GM21786 (cell line): ENCODE results near the gene CACNA2D3.

Experiments
- ATAC-seq: cut with Tn5 transposase; IDR thresholded peaks from one replicate; pipeline ENCODE4 v1.9.1; 2021; ENCODE audit not compliant: unreplicated experiment

Gene CACNA2D3

DNA sequence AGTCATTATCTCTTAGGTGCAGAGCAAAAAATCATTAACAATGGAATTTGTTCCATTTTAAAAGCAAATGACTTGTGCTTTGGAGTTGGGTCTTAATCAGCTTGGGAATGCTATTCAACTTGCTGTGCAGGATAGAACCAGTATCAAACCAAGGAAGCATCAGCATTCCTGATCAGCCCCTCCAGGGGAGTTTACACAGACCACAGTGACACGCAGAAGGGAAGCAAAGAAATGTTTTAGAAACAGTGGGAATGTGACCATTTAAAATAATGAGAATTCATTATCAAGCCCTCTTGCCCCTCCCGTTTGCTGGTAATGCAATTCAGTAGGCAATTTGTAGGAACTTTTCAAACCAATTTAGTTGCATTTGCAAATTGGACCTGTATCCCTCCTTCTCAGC is 650.4 kb downstream of the CACNA2D3 start:
- ATAC-seq, result no peak

DNA sequence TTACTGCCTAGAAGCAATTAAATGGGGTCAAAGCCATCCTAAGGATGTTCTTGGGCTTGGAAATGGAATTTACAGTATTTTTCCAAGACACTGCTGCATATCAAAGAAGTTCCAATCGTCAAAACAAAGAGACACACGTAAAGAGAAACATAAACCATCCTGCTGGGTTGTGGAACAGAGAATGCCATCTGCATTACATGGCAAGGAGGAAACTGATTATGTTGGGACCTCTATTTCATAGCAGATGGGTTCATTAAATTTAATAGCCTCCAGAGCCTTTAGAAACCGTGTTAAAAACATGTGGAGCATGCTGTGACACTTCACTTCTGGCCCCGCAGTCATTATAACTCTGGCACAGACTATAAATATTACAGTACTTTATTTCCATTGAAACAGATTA is 650.9 kb downstream of the CACNA2D3 start:
- ATAC-seq, result no peak

DNA sequence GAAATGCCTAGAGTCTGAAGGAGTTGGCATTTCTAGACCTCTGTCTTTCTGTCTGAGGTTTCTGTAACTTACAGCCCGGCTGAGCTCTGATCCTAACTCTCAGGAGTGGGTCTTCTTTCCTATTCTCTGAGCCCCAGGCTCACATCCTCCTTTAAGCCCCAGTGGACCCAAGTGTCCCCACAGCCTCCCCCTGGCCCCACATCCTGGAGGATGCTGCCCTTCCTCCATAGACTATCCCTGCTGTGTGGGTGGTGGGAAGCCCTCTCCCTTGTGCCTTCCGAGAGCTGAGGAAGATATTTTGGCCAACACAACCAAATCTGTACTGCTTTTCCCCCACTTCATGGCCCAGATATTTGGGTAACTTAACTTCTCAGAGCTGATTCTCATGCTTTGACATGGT is 654.2 kb downstream of the CACNA2D3 start:
- ATAC-seq, result no peak

DNA sequence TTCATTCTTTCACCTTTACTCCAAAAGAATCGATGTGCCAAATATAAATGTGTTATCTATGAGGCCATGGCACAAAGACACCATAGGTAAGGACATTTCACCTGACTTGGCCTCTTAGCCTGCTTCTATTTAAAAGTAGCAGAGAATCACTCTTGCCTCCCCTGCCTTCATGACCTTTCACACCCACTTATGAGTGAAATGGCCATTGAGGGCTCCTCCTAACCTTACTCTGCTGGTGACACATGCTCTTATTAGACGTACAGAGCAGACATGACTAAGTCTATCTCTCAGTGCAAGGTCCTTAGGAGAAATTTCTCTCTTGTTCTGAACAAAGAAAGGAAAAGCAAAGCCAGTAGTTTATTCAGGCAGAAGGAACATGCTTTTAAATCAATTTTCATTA is 654.8 kb downstream of the CACNA2D3 start:
- ATAC-seq, result no peak

DNA sequence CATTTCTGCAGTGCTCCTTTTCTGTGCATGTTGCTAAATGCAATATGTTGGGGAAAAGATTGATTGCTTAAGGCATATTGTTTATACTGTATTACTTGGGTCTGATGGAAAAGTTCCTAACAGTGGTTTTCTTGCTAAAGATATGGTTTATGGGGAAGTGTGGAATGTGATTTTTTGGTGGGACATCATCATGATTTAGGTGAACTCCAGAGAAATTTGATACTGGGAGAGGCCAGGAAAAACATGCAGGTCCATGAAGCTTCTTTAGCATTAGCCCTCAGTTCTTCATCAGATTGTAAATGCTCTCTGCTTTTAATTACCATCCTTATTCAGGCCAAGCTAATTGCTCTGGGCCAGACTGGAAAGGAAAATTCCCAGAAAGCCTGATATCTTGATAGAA is 658.0 kb downstream of the CACNA2D3 start:
- no peak for ATAC-seq

DNA sequence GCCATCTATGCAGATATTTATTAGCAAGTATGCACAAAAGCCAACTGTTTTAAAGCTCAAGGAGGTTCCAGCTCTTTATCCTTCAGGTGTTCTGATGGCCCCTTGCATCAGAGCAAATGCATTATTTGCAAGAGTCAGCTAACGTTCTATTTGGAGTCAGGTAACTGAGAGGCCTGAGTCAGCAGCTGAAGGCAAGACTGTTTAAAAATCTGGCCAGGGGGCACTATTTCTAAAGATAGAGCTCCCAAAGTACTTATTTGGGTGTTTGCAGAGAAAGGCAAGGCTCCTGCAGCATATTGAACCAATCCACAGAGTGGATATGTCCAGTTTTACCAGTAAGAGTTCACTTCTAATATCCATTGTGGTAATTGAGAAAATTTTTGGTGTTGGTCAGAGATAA is 659.4 kb downstream of the CACNA2D3 start:
- no peak for ATAC-seq

DNA sequence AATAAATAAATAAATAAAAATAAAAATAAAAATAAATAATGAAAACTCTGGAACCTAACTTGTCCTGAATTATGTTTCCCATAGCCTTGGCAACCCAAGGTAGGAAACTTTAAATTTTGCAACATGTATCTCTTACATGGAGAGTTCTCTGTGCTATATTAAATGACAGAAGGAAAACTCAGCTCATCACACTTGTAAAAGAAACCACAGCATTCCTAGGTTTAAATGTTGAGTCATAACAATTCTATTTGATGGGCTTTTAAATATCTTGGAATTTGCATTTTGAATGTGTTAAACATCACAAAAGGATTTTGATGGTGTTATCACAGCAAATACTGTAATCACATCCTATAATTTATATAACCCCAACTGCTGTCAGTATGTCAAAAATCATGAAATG is 661.3 kb downstream of the CACNA2D3 start:
- ATAC-seq, result no peak

DNA sequence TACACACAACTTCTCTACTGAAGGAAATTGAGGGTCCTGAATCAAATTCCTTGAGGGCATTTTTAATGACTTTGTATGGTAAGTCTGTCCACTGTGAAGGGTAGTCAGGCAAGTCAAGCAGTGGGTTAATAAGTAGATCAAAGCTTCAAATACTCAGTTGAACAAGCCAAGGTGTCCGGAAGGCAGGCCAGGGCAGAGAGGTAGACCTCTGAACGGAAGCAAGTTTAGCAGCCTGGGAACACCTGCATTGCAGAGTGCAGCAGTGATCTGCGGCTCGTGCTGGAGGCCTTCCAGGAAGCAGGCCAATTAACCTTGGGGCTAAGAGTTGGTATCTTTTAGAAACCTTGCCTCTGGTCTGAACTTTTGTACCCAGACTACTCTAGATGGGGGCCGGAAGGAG is 661.7 kb downstream of the CACNA2D3 start:
- no peak for ATAC-seq

DNA sequence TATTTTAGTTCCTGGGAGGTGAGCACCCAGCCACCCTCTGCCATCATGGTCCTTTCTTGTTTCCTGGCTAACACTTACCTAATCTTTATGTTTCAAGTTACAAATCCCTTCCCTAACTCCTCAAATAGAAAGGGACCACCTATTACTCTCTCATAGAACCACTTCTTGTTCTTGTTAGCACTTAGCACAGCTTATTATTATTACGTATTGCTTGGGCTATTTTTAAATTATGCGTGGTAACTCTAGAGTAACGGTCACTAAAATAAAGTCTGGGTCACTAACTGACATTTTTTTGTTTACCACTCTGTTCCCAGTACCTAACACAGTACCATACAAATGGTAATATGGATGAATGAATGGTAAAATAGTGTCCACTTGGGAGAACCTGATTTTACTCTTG is 663.6 kb downstream of the CACNA2D3 start:
- ATAC-seq, result no peak

DNA sequence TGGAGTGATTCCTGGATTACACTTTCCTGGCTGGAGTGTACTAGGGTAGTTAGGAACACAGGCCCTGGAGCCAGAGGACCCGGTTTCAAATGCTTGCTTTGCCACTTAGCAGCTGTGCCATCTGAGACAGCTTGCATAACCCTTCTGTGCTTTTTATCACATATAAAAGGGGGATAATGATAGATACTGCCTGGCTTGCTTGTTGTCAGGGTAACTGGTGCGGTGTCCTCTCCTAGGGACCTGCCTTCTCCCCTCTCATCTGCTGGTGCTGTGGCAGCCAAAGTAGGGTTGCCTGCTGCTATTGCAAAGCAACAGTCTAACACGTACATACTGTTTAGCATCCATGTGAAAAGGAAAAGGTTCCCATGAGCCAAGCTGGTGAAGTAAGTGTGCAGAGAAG is 667.7 kb downstream of the CACNA2D3 start:
- ATAC-seq, result no peak

DNA sequence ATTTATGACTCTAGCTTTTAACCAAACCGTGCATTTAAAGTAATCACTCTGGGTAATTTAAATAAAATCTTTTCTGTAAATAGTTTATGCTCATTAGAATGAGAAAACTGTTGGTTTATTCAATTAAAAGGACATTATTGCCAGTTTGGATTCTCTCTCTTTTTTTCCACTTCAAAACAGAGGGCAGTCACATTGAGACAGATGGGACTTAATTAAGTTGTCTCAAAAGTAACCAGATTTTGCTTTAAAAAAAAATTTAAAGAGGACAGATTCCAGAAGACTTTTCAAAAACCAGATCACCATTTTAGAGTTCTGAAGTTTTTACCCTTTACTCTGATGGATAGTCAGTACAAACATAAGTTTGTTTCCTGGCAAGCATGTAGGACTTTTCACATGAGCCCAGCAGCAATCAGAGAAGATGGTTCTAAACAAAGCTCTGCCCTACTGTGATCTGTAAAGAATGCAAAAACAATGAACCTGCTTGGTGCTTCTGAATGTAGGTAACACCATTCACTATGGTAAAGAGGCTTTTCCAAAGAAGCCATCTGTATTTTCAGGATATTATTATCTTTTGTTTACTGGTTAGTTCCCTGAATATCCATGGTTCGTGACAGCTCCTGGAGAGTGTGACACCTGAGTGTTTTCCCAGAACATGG is 669.3 kb downstream of the CACNA2D3 start:
- ATAC-seq, result no peak

DNA sequence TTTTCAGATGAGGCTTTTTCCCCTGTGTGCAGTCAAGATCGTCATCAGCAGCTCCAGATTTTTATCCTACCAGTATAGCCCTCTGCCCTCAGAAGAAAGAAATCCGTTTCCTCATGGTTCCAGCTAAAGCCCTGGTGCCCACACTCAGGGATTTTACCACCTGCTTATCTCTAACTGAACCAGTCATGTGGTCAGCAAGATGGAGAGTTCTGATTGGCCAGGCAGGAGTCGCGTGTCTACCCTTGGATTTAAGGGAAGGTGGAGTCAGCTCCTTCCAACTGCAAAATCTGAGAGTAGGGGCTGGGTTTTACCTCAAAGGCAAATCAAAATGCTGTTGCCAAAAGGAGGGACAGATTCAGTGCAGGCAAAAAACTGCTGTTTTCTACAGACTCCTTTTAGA is 670.2 kb downstream of the CACNA2D3 start:
- no peak for ATAC-seq

DNA sequence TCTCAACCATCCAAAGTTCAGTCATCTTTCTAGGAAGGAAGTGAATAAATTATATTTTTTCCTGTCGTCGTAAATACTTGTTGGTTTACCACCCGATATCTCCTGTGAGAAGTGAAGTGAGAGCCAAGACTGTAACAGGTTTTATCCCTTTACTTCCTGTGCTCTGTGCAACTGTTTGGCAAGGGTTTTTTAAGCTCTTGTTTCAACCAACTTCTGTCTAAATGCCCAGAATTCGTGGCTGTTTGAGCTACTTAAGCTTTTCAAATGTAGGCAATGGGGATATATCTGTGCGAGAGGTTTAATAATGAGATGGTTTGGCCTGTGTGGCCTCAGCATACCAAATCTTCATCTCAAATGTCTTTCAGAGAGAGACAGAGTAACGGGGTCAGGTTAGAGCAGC is 670.8 kb downstream of the CACNA2D3 start:
- ATAC-seq, result no peak

DNA sequence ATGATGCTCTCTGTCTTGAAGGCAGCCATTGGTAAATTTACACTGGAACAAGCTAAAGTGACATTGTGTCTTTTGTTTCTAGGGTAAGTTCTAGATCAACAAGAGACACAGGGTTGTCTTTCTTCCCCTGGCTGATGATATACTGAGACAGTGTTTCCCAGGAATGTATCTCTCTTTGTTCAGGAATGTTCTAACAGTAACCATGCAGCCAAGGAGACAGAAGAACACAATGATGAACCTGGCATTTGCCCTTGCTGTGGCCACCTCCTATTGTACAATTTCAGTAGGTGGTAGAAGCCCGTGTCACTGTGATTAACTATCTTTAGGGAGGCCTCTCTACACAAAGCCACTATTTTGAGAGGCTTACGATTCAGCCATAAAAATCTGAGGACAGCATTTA is 674.8 kb downstream of the CACNA2D3 start:
- no peak for ATAC-seq

DNA sequence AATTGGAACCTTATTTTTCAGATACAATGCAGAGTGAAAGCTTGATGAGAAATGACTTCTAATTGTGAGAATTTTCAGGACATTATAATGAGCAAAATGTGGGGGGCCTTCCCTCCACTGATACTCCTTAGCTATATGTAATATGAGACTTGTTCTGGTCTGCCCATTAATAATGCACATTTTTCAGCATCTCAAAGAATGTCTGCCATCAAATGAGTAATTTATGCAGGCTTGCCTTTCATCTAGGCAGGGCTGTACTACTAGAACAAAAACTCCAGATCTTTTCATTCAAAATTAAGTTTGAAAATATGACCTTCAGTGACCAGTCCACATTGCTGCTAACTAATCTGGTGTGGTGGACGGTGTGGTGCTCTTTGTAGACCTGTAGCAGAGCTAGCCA is 678.1 kb downstream of the CACNA2D3 start:
- ATAC-seq, result no peak

DNA sequence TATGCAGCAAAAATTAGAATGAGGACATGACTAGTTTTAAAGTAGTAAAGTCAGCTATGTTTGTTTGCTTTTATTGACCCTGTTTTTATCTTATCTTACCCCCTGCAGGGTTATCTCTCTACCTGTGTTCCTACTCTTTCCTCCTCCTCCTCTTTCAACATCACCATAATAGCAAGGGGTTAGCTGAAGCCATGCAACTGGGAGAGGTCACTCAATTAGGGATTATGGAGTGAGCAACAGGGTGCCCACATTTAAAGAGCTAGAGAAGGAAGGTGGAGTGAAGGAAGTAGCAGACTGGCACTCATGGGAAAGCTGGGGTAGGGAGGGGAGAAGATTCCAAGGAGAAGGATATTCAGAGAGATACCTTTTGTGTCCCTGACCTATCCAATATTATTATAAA is 679.6 kb downstream of the CACNA2D3 start:
- ATAC-seq, result no peak

DNA sequence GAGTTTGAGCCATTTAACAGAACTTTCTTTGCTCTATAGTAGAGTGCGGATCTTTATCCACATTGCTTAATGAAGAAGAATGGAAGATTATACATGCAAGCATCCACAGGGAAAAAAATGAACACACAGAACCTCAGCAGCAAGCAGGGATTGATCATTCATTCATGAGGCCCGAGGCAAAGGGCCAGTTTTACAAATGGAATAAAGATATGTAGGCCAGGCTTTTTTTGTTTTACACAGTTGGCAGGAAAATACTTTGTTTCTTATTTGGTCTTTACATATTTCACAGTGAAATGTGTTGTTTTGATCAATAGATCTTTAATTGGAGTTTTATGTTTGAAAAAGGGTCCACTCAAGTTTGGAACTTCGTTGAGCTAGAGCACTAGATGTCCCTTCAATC is 688.0 kb downstream of the CACNA2D3 start:
- no peak for ATAC-seq

DNA sequence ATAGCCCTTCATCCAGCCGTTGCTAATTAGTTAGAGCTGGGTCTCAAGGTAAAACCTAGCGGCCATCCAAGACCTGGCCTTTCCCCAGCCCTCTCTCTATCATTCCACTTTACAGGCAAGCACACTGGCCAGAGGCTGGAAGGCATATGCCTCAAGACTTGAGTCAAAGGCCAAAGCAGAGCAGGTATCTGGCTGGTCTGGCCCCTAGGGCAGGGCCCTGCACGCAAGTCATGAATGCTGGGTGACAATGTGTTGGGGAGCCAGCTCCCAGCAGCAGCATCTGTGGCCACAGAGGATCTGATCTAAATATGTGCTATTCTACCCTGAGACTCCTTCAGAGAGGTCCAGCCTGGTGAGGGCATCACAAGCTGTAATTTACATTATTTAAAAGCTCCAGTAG is 691.9 kb downstream of the CACNA2D3 start:
- no peak for ATAC-seq

DNA sequence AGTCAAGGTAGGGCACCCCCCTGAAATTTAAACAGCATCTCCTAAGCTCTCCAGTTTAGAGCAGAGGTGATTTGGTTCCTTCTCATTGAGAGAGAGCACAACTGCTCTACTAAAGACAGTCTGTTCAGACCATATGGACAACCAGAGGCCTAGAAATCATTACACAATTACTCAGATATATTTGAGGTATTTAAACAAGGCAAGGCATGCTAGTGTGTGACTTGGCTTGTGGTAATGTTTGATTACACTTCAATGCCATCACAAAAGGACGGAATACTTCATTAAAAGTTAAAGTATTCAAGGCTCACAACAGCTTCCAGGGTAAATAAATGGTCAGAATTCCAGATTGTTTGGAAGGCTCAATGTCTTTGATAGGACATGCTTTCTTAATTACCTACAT is 695.3 kb downstream of the CACNA2D3 start:
- no peak for ATAC-seq

DNA sequence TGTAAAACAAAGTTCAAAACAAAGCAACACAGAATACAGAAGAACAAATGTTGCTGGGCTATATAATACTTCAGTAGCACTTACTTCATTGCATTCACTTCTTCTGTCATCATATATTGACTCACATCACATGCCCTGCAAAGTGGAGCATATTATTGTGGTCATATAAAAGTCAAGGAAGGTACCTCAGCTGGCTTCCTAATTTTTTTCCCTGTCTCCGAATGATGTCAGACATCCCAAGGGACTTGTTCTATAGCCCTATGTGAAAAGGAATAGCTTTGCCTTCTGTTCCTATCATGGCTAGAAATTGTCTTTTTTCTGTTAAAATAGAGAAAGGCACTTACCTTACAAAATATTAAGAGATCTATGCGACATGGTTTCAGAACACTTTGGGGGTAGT is 696.1 kb downstream of the CACNA2D3 start:
- ATAC-seq, result no peak

DNA sequence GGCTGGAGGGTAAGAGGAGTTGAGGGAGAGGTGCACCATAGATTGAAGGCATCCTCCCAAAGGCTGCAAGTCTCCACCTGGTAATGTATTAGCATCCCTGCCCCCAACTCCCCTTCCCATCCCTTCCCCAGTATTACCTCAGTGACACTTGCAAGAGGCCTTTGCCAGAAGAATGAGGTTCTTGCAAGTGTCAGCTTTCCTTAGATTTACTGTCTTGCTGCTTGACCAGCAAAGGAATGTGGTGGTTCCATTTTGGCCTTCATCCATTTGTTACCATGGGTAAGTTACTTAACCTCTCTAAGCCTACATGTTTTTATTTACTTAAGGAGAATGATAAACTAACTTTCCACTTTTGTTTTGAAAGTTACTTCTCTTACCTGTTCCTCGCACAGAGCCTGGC is 696.6 kb downstream of the CACNA2D3 start:
- no peak for ATAC-seq

DNA sequence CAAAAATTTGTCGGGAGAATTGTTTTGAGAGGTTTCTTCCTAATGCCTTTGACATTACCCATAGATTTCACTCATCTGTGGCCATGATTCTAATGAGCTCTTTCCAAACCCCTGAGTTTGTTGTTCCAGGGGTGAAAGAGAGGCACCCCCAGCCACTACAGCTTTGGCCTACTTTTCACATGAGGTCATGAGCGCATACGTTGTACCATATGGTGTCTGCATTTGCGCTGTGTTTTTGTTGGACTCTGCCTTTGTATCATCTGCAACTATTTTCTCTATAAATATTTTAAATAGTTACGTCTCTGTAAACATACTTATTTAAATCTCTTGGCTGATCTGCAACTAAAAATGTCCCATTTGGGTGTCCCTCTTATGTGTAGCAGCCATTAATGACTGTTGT is 697.6 kb downstream of the CACNA2D3 start:
- ATAC-seq, result no peak

DNA sequence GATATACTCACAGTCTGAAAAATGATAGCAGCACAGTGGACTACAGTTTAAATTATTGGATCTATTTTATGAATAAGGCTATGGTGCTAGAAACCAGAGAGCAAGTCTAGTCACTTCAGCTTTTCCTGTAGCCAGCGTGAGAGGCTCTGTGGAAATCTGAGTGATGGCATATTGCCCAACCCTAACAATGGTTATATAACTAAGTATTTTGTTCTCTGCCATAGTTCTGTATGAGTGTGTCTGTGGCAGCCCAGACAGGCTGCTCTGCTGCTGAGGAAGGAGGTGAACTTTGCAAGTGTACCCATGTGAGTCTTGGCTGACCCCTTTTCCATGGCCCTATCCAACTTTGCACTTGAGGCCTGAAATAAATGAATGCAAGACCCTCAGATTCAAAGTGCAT is 699.9 kb downstream of the CACNA2D3 start:
- ATAC-seq, result no peak

DNA sequence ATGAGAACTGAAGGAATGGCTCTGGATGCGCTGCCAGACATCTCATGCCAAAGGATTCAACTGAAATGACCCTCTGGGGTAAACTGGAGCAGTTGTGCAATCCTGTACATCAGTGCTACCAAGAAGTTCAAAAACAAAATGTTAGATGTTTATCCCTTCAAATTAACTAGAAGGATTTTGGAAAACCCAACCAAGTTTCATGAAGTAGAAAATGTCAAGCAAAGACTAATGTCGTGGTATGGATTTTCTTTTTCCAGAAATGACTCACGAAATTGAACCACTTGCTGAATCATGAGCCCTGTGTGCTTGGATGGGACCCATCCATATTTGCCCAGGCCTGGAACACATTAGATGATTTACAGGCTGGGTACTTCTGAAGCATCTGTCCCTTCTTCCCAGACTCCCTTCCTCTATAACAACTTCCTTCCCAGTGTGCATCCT is 703.9 kb downstream of the CACNA2D3 start:
- ATAC-seq, result no peak
